ENCODE measurements around the gene TMEM35A. TPM values are rescaled to one million over a fixed set of nuclear protein-coding genes. Genes with fewer than 3 reads are reported as not detected.

Gene TMEM35A
- total and polyA plus RNA-seq, 2 donors from 2014 or later = 0.75 to 1.1 TPM

DNA sequence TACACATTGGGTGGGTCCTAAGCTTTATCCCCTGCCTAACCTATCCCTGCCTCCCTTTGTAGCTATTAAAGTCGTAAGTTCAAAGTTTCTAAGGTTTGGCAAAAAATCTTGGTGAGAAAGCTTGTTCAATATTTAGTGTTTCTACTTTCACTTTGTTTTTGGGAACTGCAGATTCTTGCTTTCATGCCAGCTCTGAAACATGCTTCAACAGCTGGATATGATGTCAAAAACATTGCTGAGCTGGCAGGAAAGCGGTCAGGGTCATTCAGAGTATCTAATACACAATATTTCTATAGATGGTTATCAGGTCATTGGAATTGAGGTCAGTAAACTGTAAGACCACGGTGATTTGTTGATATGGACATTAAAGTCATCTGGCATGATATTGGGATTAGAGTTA, 39.0 kb downstream of the TMEM35A start:
- intact Hi-C loops (cut with DNase I) = no loop called here
- no peak for FAIRE-seq
- H3K9ac ChIP-seq (ENCODE audit: low read length in 3 of 3) = no peak overlapping the region

GRCh38 chrX:101136235-101136634, 57.6 kb downstream of the TMEM35A start:
- Histone ChIP-seq H3K9ac (ENCODE audit: low read length in 3 of 3) (no peak overlapping the region), H3K4me1 (ENCODE audit: control insufficient read depth in 2 of 3, insufficient read depth in 2 of 3, low read depth in 1 of 3, low read length in 3 of 3) (no peaks in the 10 kb centered on the region), H3K27ac (ENCODE audit: low read depth in 2 of 2, low read length in 2 of 2) (no peak overlapping the region), H3K4me3 (ENCODE audit: low read length in 3 of 3) (no peak overlapping the region), H3K27me3 (ENCODE audit: control insufficient read depth, insufficient read depth, low read length) (no peaks in the 10 kb centered on the region), H3K9me3 (ENCODE audit: control insufficient read depth in 2 of 3, insufficient read depth in 1 of 3, low read length in 3 of 3) (no peaks in the 10 kb centered on the region), H3K36me3 (ENCODE audit: control insufficient read depth in 2 of 3, insufficient read depth in 3 of 3, low read length in 3 of 3) (no peaks in the 10 kb centered on the region)
- TF ChIP-seq, protein P1, sequence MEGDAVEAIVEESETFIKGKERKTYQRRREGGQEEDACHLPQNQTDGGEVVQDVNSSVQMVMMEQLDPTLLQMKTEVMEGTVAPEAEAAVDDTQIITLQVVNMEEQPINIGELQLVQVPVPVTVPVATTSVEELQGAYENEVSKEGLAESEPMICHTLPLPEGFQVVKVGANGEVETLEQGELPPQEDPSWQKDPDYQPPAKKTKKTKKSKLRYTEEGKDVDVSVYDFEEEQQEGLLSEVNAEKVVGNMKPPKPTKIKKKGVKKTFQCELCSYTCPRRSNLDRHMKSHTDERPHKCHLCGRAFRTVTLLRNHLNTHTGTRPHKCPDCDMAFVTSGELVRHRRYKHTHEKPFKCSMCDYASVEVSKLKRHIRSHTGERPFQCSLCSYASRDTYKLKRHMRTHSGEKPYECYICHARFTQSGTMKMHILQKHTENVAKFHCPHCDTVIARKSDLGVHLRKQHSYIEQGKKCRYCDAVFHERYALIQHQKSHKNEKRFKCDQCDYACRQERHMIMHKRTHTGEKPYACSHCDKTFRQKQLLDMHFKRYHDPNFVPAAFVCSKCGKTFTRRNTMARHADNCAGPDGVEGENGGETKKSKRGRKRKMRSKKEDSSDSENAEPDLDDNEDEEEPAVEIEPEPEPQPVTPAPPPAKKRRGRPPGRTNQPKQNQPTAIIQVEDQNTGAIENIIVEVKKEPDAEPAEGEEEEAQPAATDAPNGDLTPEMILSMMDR (IDR thresholded peaks at IDR 0.05; ENCODE audit: borderline replicate concordance, extremely low read depth, insufficient read depth) = no peak
- intact Hi-C loops (cut with DNase I) = no loop called here
- FAIRE-seq (no peak), DNase-seq (no peak)

More for the DNA sequence above, 39.0 kb downstream of the TMEM35A start:
- DNase-seq = no peak
- Histone ChIP-seq H3K4me1 (ENCODE audit: control insufficient read depth in 2 of 3, insufficient read depth in 2 of 3, low read depth in 1 of 3, low read length in 3 of 3) (no peaks in the 10 kb centered on the region), H3K27ac (ENCODE audit: low read depth in 2 of 2, low read length in 2 of 2) (no peak overlapping the region), H3K36me3 (ENCODE audit: control insufficient read depth in 2 of 3, insufficient read depth in 3 of 3, low read length in 3 of 3) (no peaks in the 10 kb centered on the region), H3K4me3 (ENCODE audit: low read length in 3 of 3) (no peak overlapping the region), H3K9me3 (ENCODE audit: control insufficient read depth in 2 of 3, insufficient read depth in 1 of 3, low read length in 3 of 3) (no peaks in the 10 kb centered on the region), H3K27me3 (ENCODE audit: control insufficient read depth, insufficient read depth, low read length) (no peaks in the 10 kb centered on the region)
- TF ChIP-seq, protein P1 (IDR thresholded peaks at IDR 0.05; ENCODE audit: borderline replicate concordance, extremely low read depth, insufficient read depth) = no peak

Other genes starting within 250 kb of the TMEM35A start
- not detected for gene NOX1, start 204.5 kb upstream of the TMEM35A start, total RNA-seq
- not detected for gene NOX1, start 204.5 kb upstream of the TMEM35A start, polyA plus RNA-seq (ENCODE audit: insufficient read depth, low read depth, low replicate concordance)
- 0.63 TPM for gene XKRX, start 150.0 kb upstream of the TMEM35A start, total RNA-seq
- gene XKRX, start 150.0 kb upstream of the TMEM35A start, polyA plus RNA-seq (ENCODE audit: insufficient read depth, low read depth, low replicate concordance) = not detected
- not detected for gene ARL13A, start 109.2 kb upstream of the TMEM35A start, total RNA-seq
- not detected for gene ARL13A, start 109.2 kb upstream of the TMEM35A start, polyA plus RNA-seq (ENCODE audit: insufficient read depth, low read depth, low replicate concordance)
- gene TRMT2B, start 26.8 kb upstream of the TMEM35A start, total RNA-seq = 24.8 TPM
- gene TRMT2B, start 26.8 kb upstream of the TMEM35A start, polyA plus RNA-seq (ENCODE audit: insufficient read depth, low read depth, low replicate concordance) = 8.6 TPM
- gene CENPI, start 19.3 kb downstream of the TMEM35A start, total RNA-seq = 0.66 TPM
- gene CENPI, start 19.3 kb downstream of the TMEM35A start, polyA plus RNA-seq (ENCODE audit: insufficient read depth, low read depth, low replicate concordance) = not detected
- gene DRP2, start 140.9 kb downstream of the TMEM35A start, total RNA-seq = 0.16 TPM
- gene DRP2, start 140.9 kb downstream of the TMEM35A start, polyA plus RNA-seq (ENCODE audit: insufficient read depth, low read depth, low replicate concordance) = not detected
- not detected for gene TAF7L, start 212.5 kb downstream of the TMEM35A start, total RNA-seq
- 0.30 TPM for gene TAF7L, start 212.5 kb downstream of the TMEM35A start, polyA plus RNA-seq (ENCODE audit: insufficient read depth, low read depth, low replicate concordance)

Measured in kidney (tissue), 14 donors.